ENCODE results near the gene CHST11.

- no peak for TF ChIP-seq CTCF (IDR thresholded peaks at IDR 0.05)
- no peak for TF ChIP-seq POLR2A (IDR thresholded peaks at IDR 0.05; ENCODE audit: low read depth)
- TF ChIP-seq EP300 (IDR thresholded peaks at IDR 0.05) = no peak
Measured at GRCh38 chr12:104676636-104677035, 219.9 kb downstream of the CHST11 start.

Data from esophagus muscularis mucosa (tissue), 4 donors.